Renal cortical epithelial cell (primary cell): Measurements from ENCODE around the gene ADCY6. TPM values are rescaled to one million over a fixed set of nuclear protein-coding genes. Genes with fewer than 3 reads are reported as not detected.
A peak's percentile ranks its signal among the peaks of the same experiment; 100 is the strongest.

Experiments used
- DNase-seq: peaks from one replicate; pipeline ENCODE4 v3.0.0-alpha.2; 2011; ENCODE audit warnings: low read depth
- total RNA-seq: library from RNA; depleted of rRNA; stranded (reverse); fragments of >200 nt; gene quantifications from 2 replicates; pipeline ENCODE4 v1.2.3, GENCODE V29; 2014

ADCY6 gene
- 23.1 and 83.9 TPM in 2 replicates for total RNA-seq

- DNase-seq: peak; percentile 62
Measured at GRCh38 chr12:48788854-48789775, at the start of gene ADCY6. Gene ADCY6 (minus strand): TSS chr12:48789089. CDS start chr12:48783434, 5,655 bp downstream.

- no peak for DNase-seq
Measured at GRCh38 chr12:48838048-48838447, 49.2 kb upstream of the ADCY6 start.

GRCh38 chr12:48832321-48833060 is 43.6 kb upstream of the ADCY6 start:
- no peak for DNase-seq

- no peak for DNase-seq
Measured at GRCh38 chr12:48831257-48831656, 42.4 kb upstream of the ADCY6 start.

- no peak for DNase-seq
Measured at GRCh38 chr12:48828841-48829575, 40.1 kb upstream of the ADCY6 start.

- no peak for DNase-seq
Measured at GRCh38 chr12:48828293-48828692, 39.4 kb upstream of the ADCY6 start.

- no peak for DNase-seq
Measured at GRCh38 chr12:48827513-48828096, 38.7 kb upstream of the ADCY6 start.

GRCh38 chr12:48827026-48827425 is 38.1 kb upstream of the ADCY6 start:
- no peak for DNase-seq

GRCh38 chr12:48826209-48826855 is 37.4 kb upstream of the ADCY6 start:
- DNase-seq: peak; percentile 48

GRCh38 chr12:48824905-48825304 is 36.0 kb upstream of the ADCY6 start:
- no peak for DNase-seq

GRCh38 chr12:48824112-48824511 is 35.2 kb upstream of the ADCY6 start:
- no peak for DNase-seq

GRCh38 chr12:48823281-48823680 is 34.4 kb upstream of the ADCY6 start:
- DNase-seq: no peak

- DNase-seq: no peak
Measured at GRCh38 chr12:48822711-48823110, 33.8 kb upstream of the ADCY6 start.

- DNase-seq: no peak
Measured at GRCh38 chr12:48822139-48822538, 33.2 kb upstream of the ADCY6 start.

- DNase-seq: no peak
Measured at GRCh38 chr12:48819986-48820725, 31.3 kb upstream of the ADCY6 start.

GRCh38 chr12:48818831-48819590 is 30.1 kb upstream of the ADCY6 start:
- DNase-seq: no peak

GRCh38 chr12:48817873-48818830 is 29.3 kb upstream of the ADCY6 start, which contains the start of gene CACNB3:
Gene CACNB3 (plus strand): TSS chr12:48818496. CDS start chr12:48818930, 434 bp downstream.
- DNase-seq: peak; percentile 15

- peak; percentile 25 for DNase-seq
Measured at GRCh38 chr12:48816143-48816854, 27.4 kb upstream of the ADCY6 start.
